Breast epithelium (tissue), 3 donors: ENCODE measurements around the gene CAMK2A.

ENCODE experiments used
- CTCF ChIP-seq, 3 donors: fragments of 450-650 bp; IDR thresholded peaks; one replicate each; pipeline ENCODE4 v1.5.1; 2016 to 2017; ENCODE audit warnings: antibody characterized with exemption in 3 of 3, mild to moderate bottlenecking in 3 of 3, moderate library complexity in 3 of 3
- POLR2A ChIP-seq: fragments of 450-650 bp; IDR thresholded peaks from one replicate; pipeline ENCODE4 v1.6.1; 2016; ENCODE audit warnings: antibody characterized with exemption, mild to moderate bottlenecking, moderate library complexity
- POLR2AphosphoS5 ChIP-seq, 3 donors: sonication (generic); formaldehyde crosslinking; IDR thresholded peaks; one replicate each; pipeline ENCODE4 v1.6.1; 2017; ENCODE audit warnings: antibody characterized with exemption in 3 of 3

- TF ChIP-seq CTCF (IDR thresholded peaks at IDR 0.05) (no peak), POLR2AphosphoS5 (IDR thresholded peaks at IDR 0.05) (no peak), POLR2A (no peak)
Measured at GRCh38 chr5:150293091-150293941, 3.7 kb upstream of the CAMK2A start.
